Sigmoid colon (tissue), 7 donors: Measurements from ENCODE around the gene SSX4. TPM values are rescaled to one million over a fixed set of nuclear protein-coding genes. Genes with fewer than 3 reads are reported as not detected.
"Not testable (repeated sequence)": the region's sequence is repeated elsewhere in the genome, so short reads cannot be mapped to it uniquely, and the experiment has no call there.

ENCODE experiments used
- DNase-seq: peaks from one replicate; pipeline ENCODE4 v3.0.0-alpha.2; 2019
- H3K27ac ChIP-seq, 4 donors: fragments of 200-600 bp; sonication (generic); one replicate each; pipeline ENCODE4 v1.5.1; 2016 to 2019; ENCODE audit warnings: mild to moderate bottlenecking in 1 of 4
- H3K27me3 ChIP-seq, 3 donors: fragments of 200-600 bp; sonication (generic); one replicate each; pipeline ENCODE4 v1.5.1; 2019; ENCODE audit warnings: mild to moderate bottlenecking in 1 of 3
- H3K36me3 ChIP-seq, 4 donors: fragments of 200-600 bp; sonication (generic); one replicate each; pipeline ENCODE4 v1.5.1; 2016 to 2019
- H3K4me1 ChIP-seq, 4 donors: fragments of 200-600 bp; sonication (generic); one replicate each; pipeline ENCODE4 v1.5.1; 2017 to 2019
- H3K4me3 ChIP-seq, 4 donors: fragments of 200-600 bp; sonication (generic); one replicate each; pipeline ENCODE4 v1.5.1; 2017 to 2019; ENCODE audit warnings: mild to moderate bottlenecking in 2 of 4, moderate library complexity in 1 of 4
- H3K9me3 ChIP-seq, 4 donors: fragments of 200-600 bp in 3 of 4; sonication (generic) in 3 of 4; one replicate each; pipeline versions ENCODE4 v1.5.1 to v1.6.1; 2013 to 2019
- CTCF ChIP-seq, 4 experiments: fragments of 450-650 bp in 3 of 4; fragments of 200-600 bp in 1 of 4; IDR thresholded peaks; one replicate each; pipeline ENCODE4 v1.5.1; 2016 to 2019; ENCODE audit warnings: antibody characterized with exemption in 4 of 4, mild to moderate bottlenecking in 3 of 4, moderate library complexity in 2 of 4
- EP300 ChIP-seq, 4 donors: sonication (generic); formaldehyde crosslinking; IDR thresholded peaks; one replicate each; pipeline ENCODE4 v1.6.1; 2017; ENCODE audit warnings: antibody characterized with exemption in 4 of 4
- POLR2A ChIP-seq, 2 donors: fragments of 450-650 bp; IDR thresholded peaks; one replicate each; pipeline ENCODE4 v1.6.1; 2016; ENCODE audit warnings: antibody characterized with exemption in 2 of 2, mild to moderate bottlenecking in 2 of 2, moderate library complexity in 2 of 2
- POLR2AphosphoS5 ChIP-seq, 4 donors: sonication (generic); formaldehyde crosslinking; IDR thresholded peaks; one replicate each; pipeline ENCODE4 v1.6.1; 2017; ENCODE audit warnings: antibody characterized with exemption in 4 of 4
- WGBS, 2 donors: extraction: QIAGEN DNeasy Blood & Tissue Kit; methylation state at CpG; one replicate each; pipeline ENCODE4 v1.1.7; 2013; 5-methylcytosine and 5-hydroxymethylcytosine counted together
- intact Hi-C: fragments of 100-400 bp; cut with DNase I; formaldehyde crosslinking; loops from one replicate; pipeline ENCODE4 v1.15.1; 2023
- polyA plus RNA-seq, 3 donors: library from polyadenylated mRNA; stranded (reverse); fragments of 200-250 nt; gene quantifications; one replicate each; pipeline ENCODE4 v1.2.3, GENCODE V29; 2013
- total RNA-seq, 4 donors: library from RNA; depleted of rRNA; stranded (reverse); fragments of >200 nt; gene quantifications; one replicate each; pipeline ENCODE4 v1.1.0, GENCODE V29; 2016
- donor health status: healthy with polysubstance abuse.
- donor health status: Bipolar disorder and iron deficiency.
- donor health status: healthy.

SSX4 gene, protein sequence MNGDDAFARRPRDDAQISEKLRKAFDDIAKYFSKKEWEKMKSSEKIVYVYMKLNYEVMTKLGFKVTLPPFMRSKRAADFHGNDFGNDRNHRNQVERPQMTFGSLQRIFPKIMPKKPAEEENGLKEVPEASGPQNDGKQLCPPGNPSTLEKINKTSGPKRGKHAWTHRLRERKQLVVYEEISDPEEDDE
- not detected for total RNA-seq
- not detected for polyA plus RNA-seq

GRCh38 chrX:48383239-48383638 is at the start of gene SSX4:
Gene SSX4 (plus strand): TSS chrX:48383539. CDS start chrX:48384054, 515 bp downstream.
- DNase-seq, H3K27ac ChIP-seq, H3K4me3 ChIP-seq, H3K4me1 ChIP-seq, H3K36me3 ChIP-seq, intact Hi-C loops, H3K27me3 ChIP-seq, H3K9me3 ChIP-seq: not testable (repeated sequence)
- WGBS, 2 donors = no CpG with 5 or more reads among the region's 16 CpGs

DNA sequence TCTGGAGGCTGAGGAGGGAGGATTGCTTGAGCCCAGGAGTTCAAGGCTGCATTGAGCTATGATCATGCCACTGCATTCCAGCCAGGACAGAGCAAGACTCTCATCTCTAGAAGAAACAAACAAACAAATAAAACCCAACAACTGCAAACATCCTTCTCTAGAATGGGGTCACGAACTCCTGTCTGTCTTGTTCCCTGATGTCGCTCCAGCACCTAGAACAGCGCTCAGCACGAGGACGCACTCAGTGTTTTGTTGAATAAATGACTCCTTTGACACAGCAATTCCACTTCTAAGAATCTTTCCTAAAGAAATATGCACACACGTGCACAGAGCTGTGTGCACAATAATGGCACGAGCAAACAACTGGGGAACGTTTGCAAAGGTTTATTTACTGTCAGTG is 37.3 kb upstream of the SSX4 start:
- intact Hi-C loops, H3K9me3 ChIP-seq, H3K36me3 ChIP-seq, H3K27ac ChIP-seq, H3K4me1 ChIP-seq, DNase-seq, H3K27me3 ChIP-seq, H3K4me3 ChIP-seq: not testable (repeated sequence)
- 29 to 49% methylated on average over 8 of the region's 8 CpGs for WGBS, 2 donors

DNA sequence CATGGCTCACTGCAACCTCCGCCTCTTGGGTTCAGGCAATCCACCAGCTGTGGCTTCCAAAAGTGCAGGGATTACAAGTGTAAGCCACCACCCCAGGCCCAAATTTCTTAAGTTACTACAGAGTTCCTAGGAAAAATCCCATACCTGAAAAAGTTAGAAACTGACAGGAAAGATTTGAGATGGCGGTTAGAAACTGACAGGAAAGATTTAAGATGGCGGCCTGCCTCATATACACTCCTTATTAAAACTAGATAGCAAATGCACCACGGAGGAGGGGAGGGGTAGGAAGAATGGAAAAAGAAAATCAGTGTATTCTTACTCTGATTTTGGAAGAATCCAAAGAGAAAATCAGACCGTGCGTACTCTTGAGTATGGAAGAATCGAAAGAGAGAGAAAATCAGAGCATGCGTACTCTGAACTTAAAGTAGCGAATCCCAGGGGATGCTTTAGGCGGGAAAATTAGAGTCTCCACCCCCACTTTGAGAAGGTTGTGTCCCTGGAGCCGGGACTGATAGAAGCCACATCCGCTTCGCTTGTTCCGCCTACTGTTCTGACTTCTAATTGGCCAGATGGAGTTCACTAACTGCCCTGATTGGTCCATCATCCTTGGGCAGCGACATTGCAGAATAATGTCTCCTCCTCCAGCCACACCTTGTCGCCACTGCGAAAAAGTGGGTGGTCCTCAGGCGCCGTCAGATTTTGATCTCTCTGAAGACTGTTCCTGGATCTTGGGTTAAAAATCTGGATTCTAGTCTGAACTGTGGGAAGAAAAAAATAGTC is 26.8 kb upstream of the SSX4 start, which contains the start of gene SSX3:
SSX3 (minus strand) TSS at position 389 of the 780 bp plus-strand sequence. CDS start 1,454 bp downstream, outside the sequence.
- intact Hi-C loops, H3K4me1 ChIP-seq, H3K27me3 ChIP-seq, H3K9me3 ChIP-seq, H3K36me3 ChIP-seq, DNase-seq, H3K4me3 ChIP-seq, H3K27ac ChIP-seq: not testable (repeated sequence)
- 93 to 94% methylated on average over 16 to 19 of the region's 19 CpGs for WGBS, 2 donors

DNA sequence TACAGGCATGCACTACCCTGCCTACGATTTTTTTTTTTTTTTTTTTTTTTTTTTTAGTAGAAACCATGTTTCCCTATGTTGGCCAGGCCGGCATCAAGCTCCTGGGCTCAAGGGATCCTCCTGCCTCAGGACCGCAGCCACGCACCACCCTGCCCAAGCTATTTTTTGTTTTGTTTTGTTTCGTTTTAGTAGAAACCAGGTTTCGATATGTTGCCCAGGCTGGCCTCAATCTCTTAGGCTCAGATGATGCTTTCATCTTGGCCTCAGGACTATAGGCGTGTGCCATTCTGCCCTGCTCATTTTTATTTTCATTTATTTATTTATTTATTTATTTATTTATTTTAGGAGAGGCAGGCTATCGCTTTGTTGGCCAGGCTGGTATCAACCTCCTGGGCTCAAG is 25.7 kb upstream of the SSX4 start:
- no peak for TF ChIP-seq CTCF (IDR thresholded peaks at IDR 0.05)
- TF ChIP-seq EP300 (IDR thresholded peaks at IDR 0.05) = no peak
- no peak for TF ChIP-seq POLR2AphosphoS5 (IDR thresholded peaks at IDR 0.05)
- no peak for TF ChIP-seq POLR2A (IDR thresholded peaks at IDR 0.05)
- WGBS, 2 donors = 91 to 92% methylated on average over 7 to 8 of the region's 8 CpGs
- DNase-seq = no peak
- Histone ChIP-seq H3K4me1 (no peaks in the 10 kb centered on the region), H3K27ac (no peak overlapping the region), H3K9me3 (no peaks in the 10 kb centered on the region), H3K36me3 (no peaks in the 10 kb centered on the region), H3K4me3 (no peak overlapping the region), H3K27me3 (no peaks in the 10 kb centered on the region)
- intact Hi-C loops = no loop called here

DNA sequence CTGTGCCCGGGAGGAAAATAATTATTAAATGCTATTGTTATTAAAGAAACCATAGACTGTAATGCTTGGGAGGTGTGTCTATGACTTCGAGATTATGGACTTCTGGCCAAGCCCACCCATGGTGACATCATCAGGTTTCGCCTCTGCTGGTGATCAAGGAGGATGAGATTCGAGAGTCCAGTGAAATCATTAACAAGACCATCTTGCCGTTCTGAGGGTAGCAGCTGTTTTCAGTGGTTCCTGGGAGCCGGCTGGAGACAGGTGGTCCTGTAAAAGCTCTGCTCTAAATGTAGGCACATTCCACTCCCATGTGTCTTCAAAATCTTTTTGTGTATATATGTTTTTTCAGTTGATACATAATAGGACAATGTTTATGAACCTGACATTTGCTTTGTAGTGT is 24.1 kb upstream of the SSX4 start:
- intact Hi-C loops, H3K27ac ChIP-seq, H3K4me1 ChIP-seq, H3K4me3 ChIP-seq, H3K36me3 ChIP-seq, H3K27me3 ChIP-seq, H3K9me3 ChIP-seq, DNase-seq: not testable (repeated sequence)
- WGBS, 2 donors = 49 to 66% methylated on average over 6 of the region's 6 CpGs

- H3K9me3 ChIP-seq, H3K4me1 ChIP-seq, intact Hi-C loops, H3K27ac ChIP-seq, H3K36me3 ChIP-seq, DNase-seq, H3K4me3 ChIP-seq, H3K27me3 ChIP-seq: not testable (repeated sequence)
- WGBS, 2 donors = no CpG with 5 or more reads among the region's 12 CpGs
Observed at GRCh38 chrX:48367717-48368408, 15.5 kb upstream of the SSX4 start.

DNA sequence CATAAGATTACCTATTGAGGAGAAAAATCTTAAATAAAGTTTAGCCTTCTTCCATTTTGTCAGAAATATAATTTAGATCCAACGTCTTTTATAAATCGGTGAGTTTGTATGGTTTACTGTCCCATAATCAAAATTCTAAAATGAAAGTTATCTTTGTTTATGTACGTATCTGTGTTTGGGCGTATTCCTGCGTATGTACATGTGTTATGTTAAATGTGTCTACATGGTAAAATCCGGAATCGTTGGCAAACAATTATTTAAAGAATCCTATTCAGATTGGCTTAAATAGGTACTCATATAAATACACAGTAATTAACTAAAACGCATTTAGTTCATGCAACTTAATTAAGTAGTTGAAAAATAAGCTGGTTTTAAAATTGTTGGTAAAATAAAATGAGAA is 12.9 kb upstream of the SSX4 start:
- DNase-seq, intact Hi-C loops, H3K9me3 ChIP-seq, H3K4me3 ChIP-seq, H3K4me1 ChIP-seq, H3K27ac ChIP-seq, H3K36me3 ChIP-seq, H3K27me3 ChIP-seq: not testable (repeated sequence)
- no CpG with 5 or more reads among the region's 8 CpGs for WGBS, 2 donors

DNA sequence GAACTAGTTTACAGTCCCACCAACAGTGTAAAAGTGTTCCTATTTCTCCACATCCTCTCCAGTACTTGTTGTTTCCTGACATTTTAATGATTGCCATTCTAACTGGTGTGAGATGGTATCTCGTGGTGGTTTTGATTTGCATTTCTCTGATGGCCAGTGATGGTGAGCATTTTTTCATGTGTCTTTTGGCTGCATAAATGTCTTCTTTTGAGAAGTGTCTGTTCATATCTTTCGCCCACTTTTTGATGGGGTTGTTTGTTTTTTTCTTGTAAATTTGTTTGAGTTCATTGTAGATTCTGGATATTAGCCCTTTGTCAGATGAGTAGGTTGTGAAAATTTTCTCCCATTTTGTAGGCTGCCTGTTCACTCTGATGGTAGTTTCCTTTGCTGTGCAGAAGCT is 13.6 kb downstream of the SSX4 start:
- DNase-seq, H3K27ac ChIP-seq, H3K4me1 ChIP-seq, H3K4me3 ChIP-seq, H3K9me3 ChIP-seq, intact Hi-C loops, H3K27me3 ChIP-seq, H3K36me3 ChIP-seq: not testable (repeated sequence)
- WGBS, 2 donors = 75 to 88% methylated on average over 1 of the region's 2 CpGs

DNA sequence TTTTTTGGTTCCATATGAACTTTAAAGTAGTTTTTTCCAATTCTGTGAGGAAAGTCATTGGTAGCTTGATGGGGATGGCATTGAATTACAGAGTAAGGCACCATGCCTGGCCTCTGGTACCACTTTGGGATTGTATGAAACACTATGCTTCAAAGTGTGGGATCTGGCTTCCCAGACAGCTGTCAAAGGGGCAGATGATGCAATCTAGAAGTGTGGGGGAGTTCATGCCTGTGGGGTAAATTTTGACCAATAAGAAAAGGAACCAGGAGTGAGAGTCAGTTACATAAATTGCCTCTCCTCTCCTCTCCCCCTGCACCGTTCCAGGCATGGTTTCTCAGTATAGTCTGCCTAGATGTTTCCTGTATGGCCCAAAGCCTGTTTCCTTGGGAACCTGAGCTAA is 14.5 kb downstream of the SSX4 start:
- H3K4me3 ChIP-seq = not testable (repeated sequence)

GRCh38 chrX:48411860-48412259 is 28.5 kb downstream of the SSX4 start, which contains the start of gene SSX4B:
Gene SSX4B (minus strand): TSS chrX:48411960. CDS start chrX:48411372, 588 bp downstream.
- H3K4me3 ChIP-seq, H3K4me1 ChIP-seq, H3K36me3 ChIP-seq, H3K9me3 ChIP-seq, H3K27ac ChIP-seq, intact Hi-C loops, DNase-seq, H3K27me3 ChIP-seq: not testable (repeated sequence)
- WGBS, 2 donors = no CpG with 5 or more reads among the region's 15 CpGs

More for the DNA sequence above, 14.5 kb downstream of the SSX4 start:
- H3K27me3 ChIP-seq, H3K4me1 ChIP-seq, H3K9me3 ChIP-seq, DNase-seq, H3K27ac ChIP-seq, intact Hi-C loops, H3K36me3 ChIP-seq: not testable (repeated sequence)
- WGBS, 2 donors = 15 to 20% methylated on average over 1 of the region's 1 CpG

GRCh38 chrX:48427027-48427716 is 43.8 kb downstream of the SSX4 start:
- H3K36me3 ChIP-seq, H3K9me3 ChIP-seq, H3K27me3 ChIP-seq, H3K27ac ChIP-seq, H3K4me1 ChIP-seq, DNase-seq, H3K4me3 ChIP-seq, intact Hi-C loops: not testable (repeated sequence)
- no CpG with 5 or more reads among the region's 12 CpGs for WGBS, 2 donors
